Measurements from ENCODE around the gene PTH1R. TPM values are rescaled to one million over a fixed set of nuclear protein-coding genes. Genes with fewer than 3 reads are reported as not detected.

PTH1R gene
- total RNA-seq, 8 experiments from 2014 or later, result 0.46 to 7.8 (median 0.97) TPM; not detected in 2

DNA sequence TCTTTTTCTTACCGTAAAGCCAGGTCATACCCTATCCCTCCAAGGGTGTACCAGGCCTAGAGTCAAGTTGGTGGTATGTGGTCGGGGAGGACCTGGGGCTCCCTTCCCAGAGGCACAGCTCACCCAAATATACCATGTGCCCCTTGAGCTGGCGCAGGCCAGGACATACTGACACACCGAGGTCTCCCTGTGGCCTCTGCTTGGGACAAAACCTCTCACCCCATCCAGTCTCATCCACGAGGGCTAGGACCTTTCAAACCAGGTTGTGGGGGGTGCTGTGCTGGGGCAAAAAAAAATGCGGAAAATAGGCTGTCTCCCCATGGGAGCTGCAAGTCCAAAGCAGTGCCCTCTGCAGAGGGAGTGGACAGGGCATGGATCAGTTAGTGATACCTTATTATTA is 22.8 kb downstream of the PTH1R start:
- ATAC-seq (replicated peaks in 6 of 8), result no peak
- in situ Hi-C loops (cut with MboI; ENCODE audit: low pct_unique_long_range_greater_than_20kb in 2 of 9, low sequenced_read_pairs in 9 of 9, unreplicated experiment in 9 of 9), result loop anchor here in 2 of 9 experiments (25.0 kb wide), 2 partner anchors 188 to 413 kb away; partner anchors contain the start of genes PRSS50 (in 2 of the 2), TMIE (in 2 of the 2) and RTP3 (in 1 of the 2)
- no peak overlapping the region for H3K27ac ChIP-seq
- 0 to 70% (median 60%) methylated on average over 1 to 5 of the region's 6 CpGs; no CpG with 5 or more reads in 5 of the 10 experiments for WGBS, 10 experiments
- no peaks in the 10 kb centered on the region for H3K4me1 ChIP-seq (replicated peaks in 1 of 2)
- no peak overlapping the region for H3K4me3 ChIP-seq

GRCh38 chr3:46901061-46901460 is 23.5 kb downstream of the PTH1R start:
- WGBS, 10 experiments, result 100% methylated on average over 1 of the region's 3 CpGs; no CpG with 5 or more reads in 9 of the 10 experiments
- no peak for ATAC-seq (replicated peaks in 6 of 8)
- in situ Hi-C loops (cut with MboI; ENCODE audit: low pct_unique_long_range_greater_than_20kb in 2 of 9, low sequenced_read_pairs in 9 of 9, unreplicated experiment in 9 of 9), result loop anchor here in 2 of 9 experiments (25.0 kb wide), 2 partner anchors 189 to 414 kb away; partner anchors contain the start of genes PRSS50 (in 2 of the 2), TMIE (in 2 of the 2) and RTP3 (in 1 of the 2)
- Histone ChIP-seq H3K27ac (no peak overlapping the region), H3K4me3 (no peak overlapping the region), H3K4me1 (replicated peaks in 1 of 2) (no peaks in the 10 kb centered on the region)

DNA sequence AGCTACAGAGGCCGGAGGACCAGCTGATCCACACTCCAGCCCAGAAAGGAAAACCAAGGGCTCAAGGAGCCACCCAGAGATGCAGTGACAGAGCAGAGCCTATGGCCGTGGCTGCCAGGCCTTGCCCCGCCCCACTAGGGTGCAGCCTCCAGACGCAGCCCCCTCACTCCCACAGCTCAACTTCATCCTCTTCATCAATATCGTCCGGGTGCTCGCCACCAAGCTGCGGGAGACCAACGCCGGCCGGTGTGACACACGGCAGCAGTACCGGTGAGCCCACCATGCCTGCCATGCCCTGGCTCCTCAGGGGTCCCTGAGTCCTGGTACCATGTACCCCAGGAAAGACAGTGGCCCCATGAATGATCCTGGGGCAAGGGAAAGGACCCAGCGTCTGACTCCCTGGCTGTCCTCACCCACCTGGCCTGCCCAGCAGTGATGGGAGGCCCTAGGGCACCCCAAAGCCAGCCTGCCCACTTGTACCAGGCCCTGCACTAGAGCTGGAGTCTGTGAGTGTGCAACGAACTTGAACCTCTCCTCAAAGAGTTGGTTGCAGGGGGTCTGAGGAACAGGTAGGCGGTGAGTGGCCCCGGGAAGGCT is 24.2 kb downstream of the PTH1R start:
- ATAC-seq (replicated peaks in 6 of 8), result no peak
- 67 to 100% (median 76%) methylated on average over 1 to 10 of the region's 17 CpGs; no CpG with 5 or more reads in 3 of the 10 experiments for WGBS, 10 experiments
- in situ Hi-C loops (cut with MboI; ENCODE audit: low pct_unique_long_range_greater_than_20kb in 2 of 9, low sequenced_read_pairs in 9 of 9, unreplicated experiment in 9 of 9), result loop anchor here in 2 of 9 experiments (25.0 kb wide), 2 partner anchors 189 to 414 kb away; partner anchors contain the start of genes PRSS50 (in 2 of the 2), TMIE (in 2 of the 2) and RTP3 (in 1 of the 2)

GRCh38 chr3:46902188-46902631 is 24.7 kb downstream of the PTH1R start:
- in situ Hi-C loops (cut with MboI; ENCODE audit: low pct_unique_long_range_greater_than_20kb in 2 of 9, low sequenced_read_pairs in 9 of 9, unreplicated experiment in 9 of 9), result loop anchor here in 2 of 9 experiments (25.0 kb wide), 2 partner anchors 190 to 415 kb away; partner anchors contain the start of genes PRSS50 (in 2 of the 2), TMIE (in 2 of the 2) and RTP3 (in 1 of the 2)
- Histone ChIP-seq H3K4me1 (replicated peaks in 1 of 2) (no peaks in the 10 kb centered on the region), H3K27ac (no peak overlapping the region), H3K4me3 (no peak overlapping the region)
- WGBS, 10 experiments, result 40 to 100% (median 79%) methylated on average over 1 to 7 of the region's 15 CpGs; no CpG with 5 or more reads in 4 of the 10 experiments
- ATAC-seq (replicated peaks in 6 of 8), result no peak

More for the DNA sequence above, 24.2 kb downstream of the PTH1R start:
- Histone ChIP-seq H3K4me3 (no peak overlapping the region), H3K27ac (no peak overlapping the region), H3K4me1 (replicated peaks in 1 of 2) (no peaks in the 10 kb centered on the region)

DNA sequence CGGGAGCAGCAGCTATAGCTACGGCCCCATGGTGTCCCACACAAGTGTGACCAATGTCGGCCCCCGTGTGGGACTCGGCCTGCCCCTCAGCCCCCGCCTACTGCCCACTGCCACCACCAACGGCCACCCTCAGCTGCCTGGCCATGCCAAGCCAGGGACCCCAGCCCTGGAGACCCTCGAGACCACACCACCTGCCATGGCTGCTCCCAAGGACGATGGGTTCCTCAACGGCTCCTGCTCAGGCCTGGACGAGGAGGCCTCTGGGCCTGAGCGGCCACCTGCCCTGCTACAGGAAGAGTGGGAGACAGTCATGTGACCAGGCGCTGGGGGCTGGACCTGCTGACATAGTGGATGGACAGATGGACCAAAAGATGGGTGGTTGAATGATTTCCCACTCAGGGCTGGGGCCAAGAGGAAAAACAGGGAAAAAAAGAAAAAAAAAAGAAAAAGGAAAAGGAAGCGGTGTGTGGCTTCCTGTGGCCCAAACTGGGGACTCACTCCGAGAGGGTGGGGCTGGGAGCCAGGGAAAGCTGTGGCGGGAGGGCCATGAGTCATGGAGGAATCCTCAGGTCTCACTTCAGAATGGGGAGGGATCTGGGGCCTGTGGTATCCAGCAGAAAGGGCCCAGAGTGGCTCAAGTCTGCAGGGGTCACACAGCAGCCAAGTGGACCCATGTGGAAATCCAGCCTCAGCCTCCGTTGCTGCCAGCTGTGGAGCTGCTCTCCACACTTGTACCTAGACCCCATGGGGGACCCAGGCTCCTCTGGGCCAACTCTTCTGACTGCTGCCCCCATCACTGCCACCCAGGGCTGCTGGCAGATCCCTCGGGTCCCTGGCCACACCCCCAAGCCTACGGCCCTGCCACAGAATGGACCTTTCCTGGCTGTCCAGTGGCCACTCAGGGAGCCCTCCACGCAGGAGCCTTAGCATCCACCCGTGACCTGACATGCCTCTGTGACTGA is 26.1 kb downstream of the PTH1R start:
- in situ Hi-C loops (cut with MboI; ENCODE audit: low pct_unique_long_range_greater_than_20kb in 2 of 9, low sequenced_read_pairs in 9 of 9, unreplicated experiment in 9 of 9), result loop anchor here in 2 of 9 experiments (25.0 kb wide), 2 partner anchors 191 to 416 kb away; partner anchors contain the start of genes PRSS50 (in 2 of the 2), TMIE (in 2 of the 2) and RTP3 (in 1 of the 2)
- H3K4me1 ChIP-seq (replicated peaks in 1 of 2), result no peaks in the 10 kb centered on the region
- ATAC-seq (replicated peaks in 6 of 8), result peak in 2 of 8 experiments; percentile 58 to 63
- no peak overlapping the region for H3K4me3 ChIP-seq
- H3K27ac ChIP-seq, result no peak overlapping the region
- WGBS, 10 experiments, result 20 to 100% (median 66%) methylated on average over 1 to 6 of the region's 21 CpGs; no CpG with 5 or more reads in 1 of the 10 experiments

- no peak for ATAC-seq (replicated peaks in 6 of 8)
- in situ Hi-C loops (cut with MboI; ENCODE audit: low pct_unique_long_range_greater_than_20kb in 2 of 9, low sequenced_read_pairs in 9 of 9, unreplicated experiment in 9 of 9), result loop anchor here in 2 of 9 experiments (25.0 kb wide), 2 partner anchors 192 to 417 kb away; partner anchors contain the start of genes PRSS50 (in 2 of the 2), TMIE (in 2 of the 2) and RTP3 (in 1 of the 2)
- H3K4me1 ChIP-seq (replicated peaks in 1 of 2), result peaks cover 0 to 2% of the 10 kb centered on the region in 2 donors
- no peak overlapping the region for H3K4me3 ChIP-seq
- H3K27ac ChIP-seq, result no peak overlapping the region
- 49 to 89% (median 62%) methylated on average over 1 to 4 of the region's 18 CpGs; no CpG with 5 or more reads in 6 of the 10 experiments for whole genome bisulfite sequencing, 10 experiments
Measured at GRCh38 chr3:46904303-46905212, 27.0 kb downstream of the PTH1R start.

GRCh38 chr3:46905213-46905560 is 27.7 kb downstream of the PTH1R start:
- in situ Hi-C loops (cut with MboI; ENCODE audit: low pct_unique_long_range_greater_than_20kb in 2 of 9, low sequenced_read_pairs in 9 of 9, unreplicated experiment in 9 of 9), result loop anchor here in 2 of 9 experiments (25.0 kb wide), 2 partner anchors 193 to 418 kb away; partner anchors contain the start of genes PRSS50 (in 2 of the 2), TMIE (in 2 of the 2) and RTP3 (in 1 of the 2)

DNA sequence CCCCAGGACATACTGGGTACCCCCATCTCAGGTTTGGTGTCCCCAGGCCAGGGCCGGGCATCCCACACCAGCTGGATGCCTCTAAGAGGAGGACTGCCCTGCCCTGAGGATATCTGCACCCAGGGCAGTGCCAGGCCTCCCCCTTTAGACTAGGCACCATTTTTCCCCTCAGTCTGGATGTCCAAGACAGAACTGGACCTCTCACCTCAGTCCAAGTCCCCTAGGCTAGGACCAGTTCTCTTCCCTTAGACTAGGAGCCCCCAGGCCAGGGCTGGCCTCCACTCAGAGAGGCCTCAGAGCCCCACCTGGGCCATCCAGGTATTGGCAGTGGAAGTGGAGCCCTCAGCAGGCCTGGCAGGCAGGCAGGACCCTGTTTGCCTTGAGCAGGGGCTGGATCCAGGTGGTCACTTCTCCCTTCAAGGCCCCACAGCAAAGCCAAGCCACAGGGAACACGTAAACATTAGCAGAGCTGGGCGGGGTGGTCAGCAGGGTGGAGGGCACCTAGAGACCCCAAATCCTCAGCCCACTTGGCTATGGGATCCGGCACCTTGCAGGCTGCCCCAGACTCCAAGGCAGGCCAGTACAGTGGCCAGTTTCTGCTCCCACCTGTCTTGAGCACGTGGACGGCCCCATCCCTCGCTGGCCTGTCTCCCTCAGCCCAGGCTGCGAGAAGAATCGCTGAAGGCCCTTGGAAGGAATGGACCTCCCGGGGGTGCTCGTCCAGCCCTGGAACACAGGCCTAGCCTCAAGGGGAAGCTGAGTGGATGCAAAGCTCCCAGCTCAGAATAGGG is 28.3 kb downstream of the PTH1R start:
- H3K4me1 ChIP-seq (replicated peaks in 1 of 2), result peaks cover 0 to 2% of the 10 kb centered on the region in 2 donors
- in situ Hi-C loops (cut with MboI; ENCODE audit: low pct_unique_long_range_greater_than_20kb in 2 of 9, low sequenced_read_pairs in 9 of 9, unreplicated experiment in 9 of 9), result loop anchor here in 2 of 9 experiments (25.0 kb wide), 2 partner anchors 194 to 419 kb away; partner anchors contain the start of genes PRSS50 (in 2 of the 2), TMIE (in 2 of the 2) and RTP3 (in 1 of the 2)
- ATAC-seq (replicated peaks in 6 of 8), result no peak
- H3K27ac ChIP-seq, result no peak overlapping the region
- H3K4me3 ChIP-seq, result no peak overlapping the region
- 0 to 100% (median 73%) methylated on average over 1 to 5 of the region's 11 CpGs; no CpG with 5 or more reads in 4 of the 10 experiments for WGBS, 10 experiments

More at GRCh38 chr3:46905213-46905560, 27.7 kb downstream of the PTH1R start:
- Histone ChIP-seq H3K27ac (no peak overlapping the region), H3K4me3 (no peak overlapping the region), H3K4me1 (replicated peaks in 1 of 2) (peaks cover 0 to 2% of the 10 kb centered on the region in 2 donors)
- ATAC-seq (replicated peaks in 6 of 8), result no peak
- 83% methylated on average over 2 of the region's 3 CpGs; no CpG with 5 or more reads in 9 of the 10 experiments for WGBS, 10 experiments

DNA sequence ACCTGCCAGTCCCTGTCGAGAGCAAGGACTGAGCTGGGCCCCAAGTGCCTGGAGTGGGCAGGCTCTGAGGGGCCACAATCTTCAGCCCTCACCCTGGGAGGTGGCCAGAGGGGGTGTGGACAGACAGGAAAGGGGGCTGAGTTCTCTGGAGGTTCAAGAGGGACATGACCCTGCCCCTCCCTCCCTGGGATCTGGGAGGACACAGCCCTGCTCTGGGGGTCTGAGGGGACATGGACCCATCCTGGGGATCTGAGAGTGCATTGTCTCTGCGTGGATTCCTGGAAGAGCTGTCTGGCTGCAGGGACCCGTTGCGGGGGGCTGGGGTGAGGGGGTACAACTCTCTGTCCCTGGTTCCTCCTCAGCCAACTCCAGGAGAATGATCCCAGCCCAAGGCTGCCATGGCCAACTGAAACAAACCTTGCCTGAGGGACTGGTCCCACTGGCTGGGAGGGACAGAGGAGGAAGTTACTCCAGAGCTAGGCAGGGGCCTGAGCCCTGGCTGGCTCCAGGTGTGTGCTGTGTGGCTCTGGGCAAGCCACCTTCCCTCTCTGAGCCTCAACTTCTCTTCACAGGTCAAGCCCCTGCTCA is 29.0 kb downstream of the PTH1R start:
- in situ Hi-C loops (cut with MboI; ENCODE audit: low pct_unique_long_range_greater_than_20kb in 2 of 9, low sequenced_read_pairs in 9 of 9, unreplicated experiment in 9 of 9), result loop anchor here in 2 of 9 experiments (25.0 kb wide), 2 partner anchors 194 to 419 kb away; partner anchors contain the start of genes PRSS50 (in 2 of the 2), TMIE (in 2 of the 2) and RTP3 (in 1 of the 2)

DNA sequence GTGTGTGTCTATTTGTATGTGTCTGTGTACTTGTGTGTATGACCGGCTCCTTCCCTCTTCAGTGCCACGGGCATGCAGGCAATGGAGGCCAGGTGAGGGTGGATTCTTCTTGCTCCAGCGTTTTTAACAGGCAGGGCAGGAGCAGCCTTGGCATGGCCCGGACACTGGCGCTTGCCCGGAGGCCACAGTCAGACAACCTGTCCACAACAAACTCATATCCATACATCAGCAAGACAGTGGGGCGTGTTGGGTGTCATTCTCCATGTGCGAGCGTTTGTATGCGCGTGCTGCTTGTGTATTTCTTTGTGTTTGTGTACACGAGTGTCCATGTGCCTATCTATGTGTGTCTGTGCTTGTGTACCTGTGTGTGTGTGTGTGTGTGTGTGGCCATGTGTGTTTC is 29.8 kb downstream of the PTH1R start:
- no peak for ATAC-seq (replicated peaks in 6 of 8)
- 20 to 84% (median 66%) methylated on average over 1 to 7 of the region's 12 CpGs; no CpG with 5 or more reads in 5 of the 10 experiments for WGBS, 10 experiments
- Histone ChIP-seq H3K4me3 (no peak overlapping the region), H3K4me1 (replicated peaks in 1 of 2) (peaks cover 0 to 2% of the 10 kb centered on the region in 2 donors), H3K27ac (no peak overlapping the region)
- in situ Hi-C loops (cut with MboI; ENCODE audit: low pct_unique_long_range_greater_than_20kb in 2 of 9, low sequenced_read_pairs in 9 of 9, unreplicated experiment in 9 of 9), result loop anchor here in 2 of 9 experiments (25.0 kb wide), 2 partner anchors 195 to 420 kb away; partner anchors contain the start of genes PRSS50 (in 2 of the 2), TMIE (in 2 of the 2) and RTP3 (in 1 of the 2)

More for the DNA sequence above, 29.0 kb downstream of the PTH1R start:
- Histone ChIP-seq H3K27ac (no peak overlapping the region), H3K4me3 (no peak overlapping the region), H3K4me1 (replicated peaks in 1 of 2) (peaks cover 0 to 2% of the 10 kb centered on the region in 2 donors)
- no peak for ATAC-seq (replicated peaks in 6 of 8)
- WGBS, 10 experiments, result 17 to 33% (median 33%) methylated on average over 1 of the region's 4 CpGs; no CpG with 5 or more reads in 7 of the 10 experiments
